ENCODE data around the gene ZKSCAN5. TPM values are rescaled to one million over a fixed set of nuclear protein-coding genes. Genes with fewer than 3 reads are reported as not detected.

Gene ZKSCAN5
- total and polyA plus RNA-seq, 2 of the 8 experiments (the other 6 are each of a cell fraction or from before 2014, with no cell fraction given), result 5.3 to 13.5 TPM

DNA sequence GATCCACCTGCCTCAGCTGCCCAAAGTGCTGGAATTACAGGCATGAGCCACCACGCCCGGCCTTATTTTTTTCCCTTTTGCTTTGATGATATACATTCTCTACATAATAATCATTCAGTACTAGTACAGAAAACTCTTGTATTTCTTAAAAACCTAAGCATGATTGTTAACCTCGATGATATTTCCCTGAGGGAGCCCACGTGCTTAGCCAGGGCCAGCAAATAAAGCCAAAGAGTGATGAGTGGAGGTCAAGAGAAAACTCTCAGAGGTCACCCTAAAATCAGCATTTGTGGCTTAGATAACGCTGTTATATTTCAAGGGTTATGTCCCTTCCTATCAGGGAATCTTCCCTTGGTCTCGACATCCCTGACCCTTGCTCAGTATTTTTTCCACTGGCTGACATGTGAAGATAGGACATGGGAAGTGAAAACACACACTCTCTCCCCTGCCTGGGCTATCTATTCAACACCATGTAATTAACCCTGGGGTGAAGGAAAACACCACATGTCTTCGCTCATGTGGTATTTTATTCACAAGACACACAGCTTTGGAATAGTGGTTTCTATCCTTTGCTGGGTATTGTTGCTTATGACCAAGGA lies 34.9 kb downstream of the ZKSCAN5 start:
- Histone ChIP-seq H2BK15ac (ENCODE audit: low read length) (no peak overlapping the region), H3K23ac (ENCODE audit: insufficient read length) (no peak overlapping the region), H3K27me3 (replicated peaks in 1 of 4; ENCODE audit: control insufficient read depth in 3 of 4, extremely low read depth in 1 of 4, insufficient read depth in 3 of 4, low read length in 3 of 4) (no peaks in the 10 kb centered on the region), H2BK12ac (ENCODE audit: low read depth, low read length) (no peak overlapping the region), H2BK20ac (ENCODE audit: low read length) (no peak overlapping the region), H2AK5ac (ENCODE audit: low read depth, low read length) (no peak overlapping the region), H3K4me1 (replicated peaks in 1 of 4; ENCODE audit: control insufficient read depth in 3 of 4, insufficient read depth in 4 of 4, low read length in 3 of 4) (no peaks in the 10 kb centered on the region), H3K4me3 (ENCODE audit: extremely low read depth in 1 of 4, insufficient read depth in 2 of 4, low read depth in 3 of 4, low read length in 4 of 4) (no peak overlapping the region), H3K9ac (replicated peaks in 1 of 4; ENCODE audit: extremely low read depth in 1 of 4, low read depth in 3 of 4, low read length in 3 of 4) (no peak overlapping the region), H2AFZ (ENCODE audit: low read length) (no peak overlapping the region), H3K79me2 (ENCODE audit: control insufficient read depth in 1 of 2, insufficient read depth in 2 of 2, low read length in 2 of 2) (no peaks in the 10 kb centered on the region), H3K4ac (replicated peaks; ENCODE audit: insufficient read length, low read depth, low read length) (no peak overlapping the region), H4K20me1 (replicated peaks in 1 of 2; ENCODE audit: control insufficient read depth in 1 of 2, insufficient read depth in 2 of 2, low read length in 2 of 2) (no peaks in the 10 kb centered on the region), H3K9me3 (ENCODE audit: insufficient read depth in 2 of 2, low read depth in 1 of 2, low read length in 1 of 2) (peaks cover 31 to 33% of the 10 kb centered on the region in 2 experiments), H3K27ac (ENCODE audit: low read depth, low read length) (no peak overlapping the region), H3K36me3 (ENCODE audit: control insufficient read depth in 2 of 4, insufficient read depth in 4 of 4, low read length in 3 of 4) (no peaks in the 10 kb centered on the region), H3K18ac (ENCODE audit: extremely low read depth, low read length) (no peak overlapping the region), H4K5ac (ENCODE audit: insufficient read length, low read depth, low read length) (no peak overlapping the region), H2BK5ac (ENCODE audit: low read depth, low read length) (no peak overlapping the region), H3K56ac (replicated peaks; ENCODE audit: insufficient read length, low read depth, low read length) (no peak overlapping the region), H3K4me2 (ENCODE audit: insufficient read depth in 1 of 2, low read depth in 2 of 2, low read length in 2 of 2) (no peak overlapping the region), H4K91ac (replicated peaks; ENCODE audit: insufficient read length, low read length) (no peak overlapping the region), H4K8ac (ENCODE audit: extremely low read depth, insufficient read depth, low read length) (no peak overlapping the region), H3K23me2 (ENCODE audit: low read depth, low read length) (no peaks in the 10 kb centered on the region), H2BK120ac (replicated peaks; ENCODE audit: low read depth, low read length) (no peak overlapping the region), H3K14ac (ENCODE audit: insufficient read length) (no peak overlapping the region), H3K79me1 (ENCODE audit: low read depth, low read length) (no peaks in the 10 kb centered on the region)
- FAIRE-seq, result no peak
- POLR2A ChIA-PET (ENCODE audit: partially characterized antibody), result interaction anchor here (2.1 kb wide), 1 partner anchor 19 kb away, joined by 6 read pairs; the partner anchor contains the start of gene ZNF655
- WGBS, 2 experiments (ENCODE audit: extremely low coverage in 1 of 2, insufficient coverage in 1 of 2, insufficient read length in 1 of 2, insufficient replicate concordance in 2 of 2, low coverage in 1 of 2, low lambda C conversion rate in 2 of 2, missing lambda C conversion rate in 1 of 2), result 82% methylated on average over 7 of the region's 7 CpGs; no CpG with 5 or more reads in 1 of the 2 experiments
- no peak for DNase-seq (ENCODE audit: low read depth in 1 of 2, low spot score in 2 of 2)
- TF ChIP-seq NANOG (IDR thresholded peaks at IDR 0.05; ENCODE audit: insufficient read depth, low read depth, low read length, poor library complexity, severe bottlenecking) (no peak), TAF1 (IDR thresholded peaks at IDR 0.05; ENCODE audit: low read depth, low read length) (no peak), RNF2 (IDR thresholded peaks at IDR 0.05; ENCODE audit: borderline replicate concordance, low read depth, low read length, missing control alignments, poor library complexity, severe bottlenecking) (no peak), CTBP2 (IDR thresholded peaks at IDR 0.05; ENCODE audit: borderline replicate concordance, insufficient read depth, insufficient read length, low read length) (no peak), SP2 (IDR thresholded peaks at IDR 0.05; ENCODE audit: low read length) (no peak), TCF12 (IDR thresholded peaks at IDR 0.05; ENCODE audit: low read depth, low read length) (no peak)
- CTCF ChIA-PET (ENCODE audit: partially characterized antibody), result interaction anchor here (1.2 to 1.6 kb wide), 2 partner anchors 9 to 13 kb away, joined by 3 to 11 read pairs; no protein-coding TSS in a partner anchor
